GM19468 (cell line): Measurements from ENCODE around the gene NAB2.
"Not testable (repeated sequence)": the region's sequence is repeated elsewhere in the genome, so short reads cannot be mapped to it uniquely, and the experiment has no call there.

Experiments used
- ATAC-seq: cut with Tn5 transposase; IDR thresholded peaks from one replicate; pipeline ENCODE4 v1.9.1; 2021; ENCODE audit warnings: mild to moderate bottlenecking, moderate library complexity, moderate number of reproducible peaks; ENCODE audit not compliant: unreplicated experiment; ENCODE audit errors: extremely low read depth

NAB2 gene

GRCh38 chr12:57066245-57066644, 22.7 kb upstream of the NAB2 start:
- ATAC-seq = no peak

DNA sequence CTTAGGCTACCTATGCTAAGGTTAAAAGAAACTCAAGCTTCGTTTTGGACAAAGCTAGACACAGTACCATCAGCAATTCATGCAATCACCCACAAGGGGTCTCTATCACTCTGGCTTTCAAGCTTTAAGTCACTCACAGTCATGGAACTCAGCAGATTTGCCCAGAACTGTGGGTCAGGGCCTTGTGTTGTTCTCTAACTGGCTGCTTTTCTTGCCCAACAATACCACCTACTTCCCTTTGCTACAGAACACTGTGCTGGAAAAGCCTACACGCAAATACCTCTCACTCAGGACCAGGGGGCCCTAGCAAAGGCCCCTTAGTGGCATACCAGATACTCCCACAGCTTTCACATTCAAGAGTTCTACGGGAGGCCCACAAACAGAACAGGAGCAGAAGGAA, 19.4 kb upstream of the NAB2 start:
- ATAC-seq = peak; percentile 66

- ATAC-seq = no peak
Observed at GRCh38 chr12:57072661-57073060, 16.3 kb upstream of the NAB2 start.

GRCh38 chr12:57073566-57074450, 15.1 kb upstream of the NAB2 start:
- ATAC-seq = not testable (repeated sequence)

DNA sequence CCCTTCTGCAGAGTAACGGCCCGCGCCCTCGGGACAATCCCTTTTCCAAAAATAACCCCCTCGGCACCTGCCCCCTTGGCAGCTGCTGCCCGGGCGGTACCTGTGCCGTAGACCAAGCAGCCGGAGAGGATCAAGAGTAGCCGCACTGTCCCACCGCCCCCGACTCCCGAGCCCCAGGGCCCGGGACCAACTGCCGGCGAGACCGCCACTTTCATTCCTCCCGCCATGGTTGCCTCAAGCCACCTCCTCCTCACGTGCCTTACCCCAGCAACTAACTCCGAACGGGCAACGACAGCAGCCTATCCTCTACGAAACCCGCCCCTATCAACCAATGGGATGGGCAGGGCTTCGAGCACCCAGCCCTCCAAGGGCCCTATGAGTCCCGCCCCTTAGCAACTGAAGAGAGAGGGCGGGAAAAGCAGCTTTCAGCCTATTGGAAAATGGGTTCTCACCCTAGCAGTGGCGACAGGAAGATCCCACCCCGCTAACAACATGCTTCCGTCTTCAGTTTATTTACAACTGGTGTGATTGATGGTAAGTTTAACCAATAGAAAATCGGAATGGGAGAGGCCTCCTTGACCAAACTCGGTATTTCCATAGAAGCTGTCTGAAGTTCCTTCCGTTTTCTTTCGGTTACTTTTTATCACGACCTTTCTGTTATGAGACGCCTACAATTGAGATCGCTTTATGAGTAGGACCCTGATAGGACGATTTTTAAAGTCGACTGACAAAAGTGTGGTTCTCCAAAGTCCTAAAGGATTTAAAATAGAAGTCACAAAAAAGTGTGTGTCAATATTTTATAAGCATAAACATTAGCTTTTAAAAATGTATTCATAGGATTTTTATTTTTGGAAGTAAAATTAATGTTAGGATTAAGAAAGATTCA, 10.2 kb upstream of the NAB2 start, which contains the start of gene NEMP1:
Gene NEMP1 (minus strand): TSS at position 273 of the 886 bp plus-strand sequence. CDS start 46 bp downstream, at position 227.
- ATAC-seq = peak; percentile 98

DNA sequence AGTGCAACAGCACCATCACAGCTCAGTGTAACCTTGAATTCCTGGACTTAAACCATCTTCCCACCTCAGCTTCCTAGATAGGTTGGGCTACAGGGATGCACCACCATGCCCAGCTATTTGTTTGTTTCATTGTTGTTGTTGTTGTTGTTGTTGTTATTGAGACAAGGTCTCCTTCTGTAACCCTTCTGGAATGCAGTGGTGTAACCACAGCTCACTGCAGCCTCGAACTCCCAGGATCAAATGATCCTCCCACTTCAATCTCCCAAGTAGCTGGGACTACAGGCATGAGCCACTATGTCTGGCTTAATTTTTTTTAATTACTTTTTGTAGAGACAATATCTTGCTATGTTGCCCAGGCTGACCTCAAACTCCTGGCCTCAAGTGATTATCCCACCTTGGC, 9.1 kb upstream of the NAB2 start:
- ATAC-seq = no peak

DNA sequence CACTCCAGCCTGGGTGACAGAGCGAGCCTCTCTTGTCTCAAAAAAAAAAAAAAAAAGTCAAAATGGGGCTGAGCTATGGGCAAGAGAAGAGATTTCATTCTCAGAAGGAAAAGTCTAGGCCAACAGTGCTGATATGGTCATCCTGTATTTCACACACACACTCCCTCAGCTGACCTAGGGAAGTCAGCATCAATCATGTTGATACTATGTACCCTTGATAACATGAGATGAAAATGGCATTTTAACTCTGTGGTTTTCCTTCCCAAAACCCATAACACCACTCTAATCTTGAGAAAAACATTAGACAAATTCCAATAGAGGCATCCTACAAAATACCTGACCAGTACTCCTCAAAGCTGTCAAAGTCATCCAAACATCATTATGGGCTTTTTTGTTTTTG, 8.1 kb upstream of the NAB2 start:
- ATAC-seq = no peak

DNA sequence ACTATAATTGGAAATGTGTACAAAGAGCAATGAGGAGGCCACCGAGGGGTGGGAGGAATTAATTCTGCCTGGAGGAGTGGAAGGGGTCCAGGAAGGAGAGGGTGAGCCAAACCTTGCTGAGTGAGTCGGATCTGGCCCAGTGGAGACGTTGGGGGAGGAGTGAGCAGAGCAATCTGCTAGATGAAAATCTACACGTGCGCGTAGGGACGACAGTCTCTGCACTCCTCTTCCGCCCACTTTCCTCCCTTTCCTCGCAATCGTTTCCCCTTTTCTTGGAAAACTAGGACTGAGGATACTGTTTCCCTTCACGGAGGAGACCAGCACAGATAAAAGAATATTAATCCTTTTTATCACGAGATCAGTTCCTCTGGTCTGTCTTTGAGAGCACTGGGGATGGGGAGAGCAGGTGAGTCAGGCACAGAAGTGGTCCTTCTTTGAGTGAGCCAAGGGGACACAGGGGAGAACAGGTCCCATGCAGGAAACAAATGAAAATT, 2.9 kb upstream of the NAB2 start:
- no peak for ATAC-seq

DNA sequence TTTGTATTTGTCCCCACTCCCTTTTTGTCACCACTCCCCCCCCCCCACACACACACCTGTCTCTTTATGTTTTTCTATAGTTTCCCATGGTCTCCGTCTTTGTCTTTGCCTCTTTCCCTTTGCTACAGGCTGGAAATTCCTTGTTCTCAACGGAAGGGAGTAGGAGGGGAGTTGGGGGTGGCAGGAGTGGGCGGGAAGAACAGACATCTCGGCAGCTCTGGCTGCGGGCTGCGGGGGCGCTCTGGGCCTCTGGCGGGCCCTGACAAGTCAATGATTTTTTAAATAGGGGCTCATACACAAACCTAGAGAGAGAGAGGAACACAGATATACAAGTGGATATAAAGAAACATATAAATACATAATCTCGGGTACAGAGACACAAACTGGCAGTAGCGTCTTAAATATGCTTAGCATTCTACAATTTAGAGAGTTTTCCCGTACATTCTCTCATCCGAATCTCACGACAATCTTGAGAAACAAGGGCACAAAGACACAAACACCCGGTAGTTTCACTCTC, 2.4 kb upstream of the NAB2 start:
- ATAC-seq = no peak

- ATAC-seq = no peak
Observed at GRCh38 chr12:57087010-57087690, 1.8 kb upstream of the NAB2 start.

- ATAC-seq = no peak
Observed at GRCh38 chr12:57087691-57088353, 1.1 kb upstream of the NAB2 start.

- no peak for ATAC-seq
Observed at GRCh38 chr12:57089271-57090245, 644 bp downstream of the NAB2 start.

GRCh38 chr12:57090490-57090889, 1.6 kb downstream of the NAB2 start:
- ATAC-seq = no peak

- no peak for ATAC-seq
Observed at GRCh38 chr12:57090924-57091637, 2.2 kb downstream of the NAB2 start.

DNA sequence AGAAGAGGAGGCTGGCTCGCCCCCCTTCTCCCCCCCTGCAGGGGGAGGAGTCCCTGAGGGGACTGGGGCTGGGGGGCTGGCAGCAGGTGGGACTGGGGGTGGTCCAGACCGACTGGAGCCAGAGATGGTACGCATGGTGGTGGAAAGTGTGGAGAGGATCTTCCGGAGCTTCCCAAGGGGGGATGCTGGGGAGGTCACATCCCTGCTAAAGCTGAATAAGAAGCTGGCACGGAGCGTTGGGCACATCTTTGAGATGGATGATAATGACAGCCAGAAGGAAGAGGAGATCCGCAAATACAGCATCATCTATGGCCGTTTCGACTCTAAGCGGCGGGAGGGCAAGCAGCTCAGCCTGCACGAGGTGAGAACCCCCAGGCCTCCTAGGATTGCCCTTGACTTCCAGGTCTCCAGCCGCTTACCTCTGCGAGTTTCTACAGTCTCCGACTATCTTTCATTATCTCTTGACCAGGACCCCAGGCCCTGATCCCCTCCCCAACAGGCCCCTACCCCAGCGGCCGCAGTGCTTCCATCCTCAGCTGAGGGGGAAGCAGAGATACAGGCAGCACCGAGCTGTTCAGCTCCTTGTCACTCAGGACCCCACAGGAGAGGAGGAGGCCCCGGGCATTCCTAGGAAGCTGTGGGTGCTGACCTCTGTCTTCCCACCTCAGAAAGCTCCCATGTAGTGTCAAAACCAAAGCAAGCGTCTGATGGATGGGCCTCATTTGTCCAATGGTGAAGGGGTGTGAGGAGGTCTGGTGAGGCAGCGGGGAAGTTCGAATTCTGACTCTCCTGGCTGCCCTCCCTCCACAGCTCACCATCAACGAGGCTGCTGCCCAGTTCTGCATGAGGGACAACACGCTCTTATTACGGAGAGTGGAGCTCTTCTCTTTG, 3.0 kb downstream of the NAB2 start:
- no peak for ATAC-seq

DNA sequence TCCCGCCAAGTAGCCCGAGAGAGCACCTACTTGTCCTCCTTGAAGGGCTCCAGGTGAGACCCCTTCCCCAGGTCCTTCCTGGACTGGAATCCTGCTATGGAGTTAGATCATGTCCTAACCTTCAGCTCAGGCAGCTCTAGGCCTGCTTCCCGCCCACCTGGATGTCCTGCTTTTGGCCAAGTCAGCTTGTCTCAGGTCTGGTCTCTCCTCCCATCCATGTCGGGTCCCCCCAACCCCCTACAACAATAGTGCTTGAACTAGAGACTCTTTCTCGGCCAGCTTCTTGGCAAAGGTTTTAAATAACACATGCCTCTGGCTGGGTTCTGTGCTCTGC, 3.6 kb downstream of the NAB2 start:
- no peak for ATAC-seq

GRCh38 chr12:57092876-57093414, 4.0 kb downstream of the NAB2 start:
- no peak for ATAC-seq
